ENCODE data around the gene MYH13.

The MYH13 gene

GRCh38 chr17:10339051-10339450 lies 33.8 kb downstream of the MYH13 start:
- DNase-seq, result no peak

GRCh38 chr17:10337976-10338375 lies 34.8 kb downstream of the MYH13 start:
- no peak for DNase-seq

GRCh38 chr17:10337136-10337535 lies 35.7 kb downstream of the MYH13 start:
- DNase-seq, result no peak

- DNase-seq, result no peak
Measured at GRCh38 chr17:10336393-10336792, 36.4 kb downstream of the MYH13 start.

- no peak for DNase-seq
Measured at GRCh38 chr17:10332515-10332914, 40.3 kb downstream of the MYH13 start.

GRCh38 chr17:10328971-10329923 lies 43.6 kb downstream of the MYH13 start:
- DNase-seq, result no peak

- DNase-seq, result no peak
Measured at GRCh38 chr17:10328206-10328605, 44.6 kb downstream of the MYH13 start.

GRCh38 chr17:10327640-10328039 lies 45.2 kb downstream of the MYH13 start:
- DNase-seq, result peak; percentile 89

- DNase-seq, result no peak
Measured at GRCh38 chr17:10325031-10325695, 47.6 kb downstream of the MYH13 start.

GRCh38 chr17:10323812-10324610 lies 48.8 kb downstream of the MYH13 start:
- DNase-seq, result no peak

GRCh38 chr17:10318535-10318934 lies 54.3 kb downstream of the MYH13 start:
- peak; percentile 25 for DNase-seq

- no peak for DNase-seq
Measured at GRCh38 chr17:10317543-10317834, 55.3 kb downstream of the MYH13 start.

- DNase-seq, result peak; percentile 76
Measured at GRCh38 chr17:10316801-10317542, 55.8 kb downstream of the MYH13 start.

GRCh38 chr17:10314329-10314728 lies 58.5 kb downstream of the MYH13 start:
- DNase-seq, result no peak

- no peak for DNase-seq
Measured at GRCh38 chr17:10313037-10313672, 59.7 kb downstream of the MYH13 start.

GRCh38 chr17:10311131-10311530 lies 61.7 kb downstream of the MYH13 start:
- no peak for DNase-seq

- no peak for DNase-seq
Measured at GRCh38 chr17:10309003-10309974, 63.5 kb downstream of the MYH13 start.

GRCh38 chr17:10306585-10306984 lies 66.2 kb downstream of the MYH13 start:
- DNase-seq, result no peak

GRCh38 chr17:10305398-10305797 lies 67.4 kb downstream of the MYH13 start:
- no peak for DNase-seq

GRCh38 chr17:10304758-10305300 lies 68.0 kb downstream of the MYH13 start:
- no peak for DNase-seq

- no peak for DNase-seq
Measured at GRCh38 chr17:10297691-10298090, 75.1 kb downstream of the MYH13 start.
